GM12878 (cell line): ENCODE data around the gene WNT3A. TPM values are rescaled to one million over a fixed set of nuclear protein-coding genes. Genes with fewer than 3 reads are reported as not detected.

Experiments
- ATAC-seq: fragments of 200-7000 bp; cut with Tn5 transposase; 3 replicates; pipeline ENCODE4 v1.9.1; 2020; ENCODE audit warnings: mild to moderate bottlenecking, moderate library complexity
- BruUV-seq: library from RNA; stranded (reverse); fragments of 400-500 nt; replicated peaks from 2 replicates; lab custom pipeline; 2021; lab: Mats Ljungman, UMichigan
- CTCF ChIA-PET: fragments of 300-600 bp; sonication (Branson Sonifier 250); formaldehyde crosslinking; extraction: SDS; loops from one replicate; lab custom pipeline; 2021; ENCODE audit warnings: inconsistent platforms; lab: Yijun Ruan, JAX
- POLR2A ChIA-PET: fragments of 350-600 bp; formaldehyde crosslinking; extraction: SDS; loops from one replicate; lab custom pipeline; 2021; ENCODE audit warnings: inconsistent platforms; lab: Charles Lee
- RAD21 ChIA-PET: fragments of 300-600 bp; sonication (Branson Sonifier 250); formaldehyde crosslinking; loops from one replicate; lab custom pipeline; 2023; ENCODE audit warnings: antibody characterized with exemption; ENCODE audit not compliant: unreplicated experiment; lab: Charles Lee
- SMC1A ChIA-PET: fragments of 300-600 bp; sonication (Branson Sonifier 250); formaldehyde crosslinking; loops from one replicate; lab custom pipeline; 2023; ENCODE audit not compliant: unreplicated experiment, uncharacterized antibody; lab: Charles Lee
- DNase-seq: peaks from one replicate; pipeline ENCODE4 v3.0.0-alpha.2; 2011; ENCODE audit warnings: low read depth, low spot score
- FAIRE-seq: peaks from 3 replicates; lab custom pipeline; 2011; peaks lifted over from hg19 to GRCh38; lab: Jason Lieb, UNC
- H2AFZ ChIP-seq: 2 replicates; pipeline ENCODE4 v1.6.0; 2011; ENCODE audit warnings: low read depth, low read length, control low read depth; ENCODE audit not compliant: control insufficient read depth
- H3K27ac ChIP-seq: 2 replicates; pipeline ENCODE4 v1.5.1; 2011; ENCODE audit warnings: control low read depth; ENCODE audit not compliant: control insufficient read depth, insufficient read depth
- H3K27me3 ChIP-seq, 2 experiments: replicated peaks in 1 of 2; 2 replicates each; pipeline versions ENCODE4 v1.6.0 to v1.6.1; 2011; ENCODE audit warnings: low read length in 1 of 2; ENCODE audit not compliant: control insufficient read depth in 2 of 2, insufficient read depth in 2 of 2
- H3K36me3 ChIP-seq, 2 experiments: 2 replicates each; pipeline ENCODE4 v1.5.1; 2011; ENCODE audit warnings: low read length in 1 of 2; ENCODE audit not compliant: control insufficient read depth in 2 of 2, insufficient read depth in 2 of 2
- H3K4me1 ChIP-seq: 2 replicates; pipeline ENCODE4 v1.6.1; 2011; ENCODE audit warnings: mild to moderate bottlenecking, low read length, moderate library complexity, mixed read lengths; ENCODE audit not compliant: control insufficient read depth, insufficient read depth
- H3K4me2 ChIP-seq: 2 replicates; pipeline ENCODE4 v1.6.0; 2011; ENCODE audit warnings: control low read depth; ENCODE audit not compliant: control insufficient read depth, insufficient read depth
- H3K4me3 ChIP-seq: fragments of 200-600 bp; sonication (generic); 2 replicates; pipeline ENCODE4 v1.5.1; 2016
- H3K79me2 ChIP-seq: 2 replicates; pipeline ENCODE4 v1.6.0; 2011; ENCODE audit warnings: low read length; ENCODE audit not compliant: control insufficient read depth, insufficient read depth
- H3K9ac ChIP-seq: 2 replicates; pipeline ENCODE4 v1.8.0; 2011; ENCODE audit warnings: low read length, control low read depth, mixed read lengths; ENCODE audit not compliant: control insufficient read depth, insufficient read depth
- H3K9me3 ChIP-seq: replicated peaks from 3 replicates; pipeline ENCODE4 v1.5.1; 2011; ENCODE audit warnings: mild to moderate bottlenecking, low read length; ENCODE audit not compliant: control insufficient read depth, insufficient read depth
- H4K20me1 ChIP-seq: 2 replicates; pipeline ENCODE4 v1.6.0; 2011; ENCODE audit not compliant: control insufficient read depth, insufficient read depth
- BACH1 ChIP-seq: fragments of 450-650 bp; IDR thresholded peaks from 2 replicates; pipeline ENCODE4 v1.6.1; 2017; ENCODE audit warnings: mild to moderate bottlenecking, borderline replicate concordance
- CUX1 ChIP-seq: IDR thresholded peaks from 2 replicates; pipeline ENCODE4 v1.6.1; 2012; ENCODE audit warnings: improper control_type of control experiment, low read depth, low read length; ENCODE audit not compliant: insufficient replicate concordance
- FOXM1 ChIP-seq: IDR thresholded peaks from 2 replicates; pipeline ENCODE4 v1.6.1; 2012; ENCODE audit warnings: low read depth, mild to moderate bottlenecking, inconsistent platforms, low read length, moderate library complexity
- HDAC2 ChIP-seq: fragments of 200-600 bp; sonication (generic); IDR thresholded peaks from 2 replicates; pipeline ENCODE4 v1.6.1; 2017
- IRF3 ChIP-seq: fragments of 450-650 bp; IDR thresholded peaks from 2 replicates; pipeline ENCODE4 v1.6.1; 2014; ENCODE audit warnings: mild to moderate bottlenecking
- SMARCA5 ChIP-seq: fragments of 450-650 bp; IDR thresholded peaks from 2 replicates; pipeline ENCODE4 v1.6.1; 2017; ENCODE audit warnings: mild to moderate bottlenecking
- SUPT20H ChIP-seq: IDR thresholded peaks from 2 replicates; pipeline ENCODE4 v1.6.1; 2011; ENCODE audit warnings: low read depth, mild to moderate bottlenecking, low read length, moderate library complexity, borderline replicate concordance; ENCODE audit not compliant: control insufficient read depth
- ZNF592 ChIP-seq: fragments of 450-650 bp; IDR thresholded peaks from 2 replicates; pipeline ENCODE4 v1.6.1; 2017; ENCODE audit warnings: mild to moderate bottlenecking, moderate library complexity
- WGBS: methylation state at CpG from one replicate; pipeline ENCODE4 v1.1.6; 2016; ENCODE audit warnings: low lambda C conversion rate; ENCODE audit not compliant: insufficient replicate concordance, insufficient coverage; ENCODE audit errors: missing lambda C conversion rate; 5-methylcytosine and 5-hydroxymethylcytosine counted together
- in situ Hi-C: fragments of 300-500 bp; cut with MboI; formaldehyde crosslinking; loops from 9 replicates; pipeline ENCODE4 v1.14.3; 2018; ENCODE audit warnings: mixed read lengths
- intact Hi-C: fragments of 100-400 bp; cut with micrococcal nuclease; formaldehyde crosslinking; loops from one replicate; pipeline ENCODE4 v1.14.2; 2022; ENCODE audit not compliant: unreplicated experiment
- polyA plus RNA-seq, 11 experiments: library from polyadenylated mRNA; depleted of rRNA in 4 of 11; unstranded in 6 of 11; stranded (reverse) in 5 of 11; fragments of >200 nt; fragmentation: Nextera tagmentation in 4 of 11; fragmentation: Illumina TruSeq in 1 of 11; extraction: Ambion mirVana in 4 of 11; extraction: Trizol in 1 of 11; gene quantifications; 1 replicate in 1 of 11; 2 replicates in 10 of 11; pipeline versions ENCODE4 v1.2.1 to v1.2.3, GENCODE V29; 2011 to 2016; ENCODE audit warnings: inconsistent platforms in 2 of 11, missing spikeins in 2 of 11, low read depth in 1 of 11
- total RNA-seq, 4 experiments: library from RNA; depleted of rRNA in 3 of 4; stranded (reverse); fragments of >200 nt in 3 of 4; fragmentation: Illumina TruSeq in 1 of 4; extraction: Trizol in 1 of 4; gene quantifications; 2 replicates each; pipeline versions ENCODE4 v1.2.1 to v1.2.3, GENCODE V29; 2013 to 2021

Gene WNT3A
- total and polyA plus RNA-seq, 10 of the 15 experiments (the other 5 are each of a cell fraction or from before 2014, with no cell fraction given): 0.16 TPM; not detected in 9

GRCh38 chr1:228039006-228039903, 32.5 kb downstream of the WNT3A start:
- Histone ChIP-seq H3K4me2 (no peak overlapping the region), H3K9ac (no peak overlapping the region), H3K4me1 (no peaks in the 10 kb centered on the region), H2AFZ (no peak overlapping the region), H3K27ac (no peak overlapping the region), H3K36me3 (no peaks in the 10 kb centered on the region), H3K27me3 (peaks cover 2 to 10% of the 10 kb centered on the region in 2 experiments; a peak in 3 of 4 replicates), H3K4me3 (no peak overlapping the region), H4K20me1 (no peaks in the 10 kb centered on the region; the same call in 1 of the 2 replicates), H3K9me3 (no peaks in the 10 kb centered on the region), H3K79me2 (no peaks in the 10 kb centered on the region)
- POLR2A ChIA-PET: no interaction called here
- ATAC-seq (no peak), FAIRE-seq (no peak), DNase-seq (no peak)
- RAD21 ChIA-PET: no interaction called here
- CTCF ChIA-PET: no interaction called here
- no TSS peak for BruUV-seq
- intact Hi-C loops (no loop called here), in situ Hi-C loops (no loop called here)
- WGBS: 2% methylated on average over 8 of the region's 8 CpGs
- SMC1A ChIA-PET: no interaction called here
- TF ChIP-seq HDAC2 (no peak), IRF3 (no peak), BACH1 (no peak), SMARCA5 (no peak), ZNF592 (no peak), CUX1 (no peak), SUPT20H (no peak), FOXM1 (no peak)
